KMS-11 (cell line): ENCODE data around the gene MAPKBP1.

Experiments
- H2AFZ ChIP-seq: fragments of 200-600 bp; sonication (generic); 2 replicates; pipeline ENCODE4 v1.6.1; 2016; ENCODE audit warnings: antibody characterized with exemption, mixed run types, low read depth
- H3K27ac ChIP-seq: fragments of 200-600 bp; sonication (generic); 2 replicates; pipeline ENCODE4 v1.6.1; 2016; ENCODE audit warnings: mild to moderate bottlenecking, mixed run types
- H3K27me3 ChIP-seq: fragments of 200-600 bp; sonication (generic); 2 replicates; pipeline ENCODE4 v1.6.1; 2017; ENCODE audit warnings: mild to moderate bottlenecking, low read depth, mixed run types, moderate library complexity; ENCODE audit not compliant: insufficient read depth
- H3K36me3 ChIP-seq: fragments of 200-600 bp; sonication (generic); 2 replicates; pipeline ENCODE4 v1.6.1; 2017; ENCODE audit warnings: mild to moderate bottlenecking, mixed run types; ENCODE audit not compliant: insufficient read depth
- H3K4me1 ChIP-seq: fragments of 200-600 bp; sonication (generic); 2 replicates; pipeline ENCODE4 v1.6.1; 2016; ENCODE audit warnings: mild to moderate bottlenecking, low read depth, mixed run types; ENCODE audit not compliant: poor library complexity, severe bottlenecking
- H3K4me2 ChIP-seq: fragments of 200-600 bp; sonication (generic); 2 replicates; pipeline ENCODE4 v1.7.0; 2016; ENCODE audit warnings: mild to moderate bottlenecking, mixed run types
- H3K4me3 ChIP-seq: fragments of 200-600 bp; sonication (generic); IDR thresholded peaks from 2 replicates; pipeline ENCODE4 v1.6.1; 2017; ENCODE audit warnings: low read depth, low read length, mixed read lengths; ENCODE audit not compliant: insufficient read depth
- H3K79me2 ChIP-seq: fragments of 200-600 bp; sonication (generic); 2 replicates; pipeline ENCODE4 v1.6.1; 2016; ENCODE audit warnings: low read depth, mixed run types; ENCODE audit not compliant: insufficient read depth
- H3K9ac ChIP-seq: fragments of 200-600 bp; sonication (generic); 2 replicates; pipeline ENCODE4 v1.6.1; 2016; ENCODE audit warnings: mild to moderate bottlenecking, mixed run types
- H4K20me1 ChIP-seq: fragments of 200-600 bp; sonication (generic); 2 replicates; pipeline ENCODE4 v1.6.1; 2016; ENCODE audit warnings: mild to moderate bottlenecking, mixed run types; ENCODE audit not compliant: insufficient read depth
- TF ChIP-seq, protein P1 (sequence below): fragments of 200-600 bp; sonication (generic); conservative IDR thresholded peaks from 2 replicates; pipeline ENCODE4 v1.6.1; 2017; ENCODE audit warnings: low read depth, mild to moderate bottlenecking, antibody characterized with exemption, low read length, moderate library complexity, mixed read lengths

Gene MAPKBP1

DNA sequence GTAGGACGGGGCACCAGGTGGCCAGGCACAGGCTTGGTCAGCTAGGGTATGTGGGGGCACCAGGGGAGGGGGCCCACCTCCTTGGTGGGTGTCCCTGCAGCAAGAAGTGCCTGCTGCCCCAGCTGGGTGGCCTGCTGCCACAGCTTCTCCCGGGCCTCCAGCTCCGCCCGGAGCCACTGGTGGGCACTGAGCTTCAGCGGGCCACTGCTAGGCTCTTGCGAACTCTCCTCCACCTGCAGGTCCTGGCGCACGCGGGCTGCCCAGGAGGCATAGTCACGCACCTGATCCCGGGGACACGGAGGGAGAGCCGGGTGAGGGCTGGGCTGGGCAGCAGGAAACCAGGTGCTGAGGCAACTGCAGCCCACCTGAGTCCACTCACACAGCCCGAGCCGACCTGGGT lies 94.0 kb downstream of the MAPKBP1 start:
- Histone ChIP-seq H4K20me1 (no peaks in the 10 kb centered on the region), H3K27me3 (peaks cover 64% of the 10 kb centered on the region), H3K4me2 (no peak overlapping the region), H3K36me3 (no peaks in the 10 kb centered on the region), H3K9ac (no peak overlapping the region), H2AFZ (no peak overlapping the region), H3K79me2 (no peaks in the 10 kb centered on the region), H3K27ac (no peak overlapping the region), H3K4me3 (no peak overlapping the region), H3K4me1 (no peaks in the 10 kb centered on the region)
- TF ChIP-seq, protein P1, sequence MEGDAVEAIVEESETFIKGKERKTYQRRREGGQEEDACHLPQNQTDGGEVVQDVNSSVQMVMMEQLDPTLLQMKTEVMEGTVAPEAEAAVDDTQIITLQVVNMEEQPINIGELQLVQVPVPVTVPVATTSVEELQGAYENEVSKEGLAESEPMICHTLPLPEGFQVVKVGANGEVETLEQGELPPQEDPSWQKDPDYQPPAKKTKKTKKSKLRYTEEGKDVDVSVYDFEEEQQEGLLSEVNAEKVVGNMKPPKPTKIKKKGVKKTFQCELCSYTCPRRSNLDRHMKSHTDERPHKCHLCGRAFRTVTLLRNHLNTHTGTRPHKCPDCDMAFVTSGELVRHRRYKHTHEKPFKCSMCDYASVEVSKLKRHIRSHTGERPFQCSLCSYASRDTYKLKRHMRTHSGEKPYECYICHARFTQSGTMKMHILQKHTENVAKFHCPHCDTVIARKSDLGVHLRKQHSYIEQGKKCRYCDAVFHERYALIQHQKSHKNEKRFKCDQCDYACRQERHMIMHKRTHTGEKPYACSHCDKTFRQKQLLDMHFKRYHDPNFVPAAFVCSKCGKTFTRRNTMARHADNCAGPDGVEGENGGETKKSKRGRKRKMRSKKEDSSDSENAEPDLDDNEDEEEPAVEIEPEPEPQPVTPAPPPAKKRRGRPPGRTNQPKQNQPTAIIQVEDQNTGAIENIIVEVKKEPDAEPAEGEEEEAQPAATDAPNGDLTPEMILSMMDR, result no peak

DNA sequence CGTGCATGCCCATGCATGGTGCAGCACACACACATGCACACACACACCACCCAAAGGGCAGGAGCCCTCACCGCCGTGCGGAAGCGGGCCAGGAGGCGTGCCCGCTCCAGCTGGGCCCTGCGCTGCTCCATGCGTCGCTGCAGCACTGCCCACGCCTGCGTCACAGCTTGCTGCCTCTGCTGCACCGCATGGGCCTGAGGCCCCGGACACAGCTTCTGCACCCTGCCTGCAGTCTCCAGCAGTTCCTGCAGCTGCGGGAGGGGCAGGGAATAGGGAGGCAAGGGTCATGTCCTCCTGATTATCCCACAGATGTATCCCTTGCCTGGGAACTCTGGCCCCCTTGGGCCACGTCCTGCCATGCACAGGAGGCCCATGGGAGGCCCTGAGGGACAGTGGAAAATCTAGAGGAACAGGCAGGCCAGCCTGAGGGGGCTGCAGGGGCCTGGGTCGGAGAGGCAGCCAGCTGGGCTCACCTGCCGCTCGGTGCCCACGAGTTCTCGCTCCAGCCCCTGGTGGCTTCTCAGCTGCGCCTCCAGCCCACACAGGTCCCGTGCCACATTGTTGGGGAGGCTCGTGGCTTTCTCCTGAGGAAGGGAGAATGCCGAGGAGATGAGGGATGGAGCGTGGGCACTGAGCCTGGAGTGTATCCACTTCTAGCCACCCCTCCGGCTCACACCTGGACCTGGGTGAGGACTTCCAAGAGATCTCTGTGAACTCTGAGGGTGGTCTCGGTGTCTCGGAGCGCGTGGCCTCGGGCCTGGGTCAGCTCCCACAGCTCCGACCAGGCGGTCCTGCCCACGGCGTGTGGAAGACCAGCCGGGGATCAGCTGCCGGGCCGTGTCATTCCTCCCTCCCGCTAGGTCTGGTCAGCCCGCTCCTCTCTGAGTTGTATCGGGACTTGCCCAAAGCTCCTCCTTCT lies 95.7 kb downstream of the MAPKBP1 start:
- Histone ChIP-seq H3K27me3 (peaks cover 63% of the 10 kb centered on the region), H3K79me2 (no peaks in the 10 kb centered on the region), H3K27ac (no peak overlapping the region), H3K4me3 (no peak overlapping the region), H3K4me1 (no peaks in the 10 kb centered on the region), H2AFZ (no peak overlapping the region), H4K20me1 (no peaks in the 10 kb centered on the region), H3K36me3 (no peaks in the 10 kb centered on the region), H3K4me2 (no peak overlapping the region), H3K9ac (no peak overlapping the region)
- TF ChIP-seq, protein P1, result no peak

DNA sequence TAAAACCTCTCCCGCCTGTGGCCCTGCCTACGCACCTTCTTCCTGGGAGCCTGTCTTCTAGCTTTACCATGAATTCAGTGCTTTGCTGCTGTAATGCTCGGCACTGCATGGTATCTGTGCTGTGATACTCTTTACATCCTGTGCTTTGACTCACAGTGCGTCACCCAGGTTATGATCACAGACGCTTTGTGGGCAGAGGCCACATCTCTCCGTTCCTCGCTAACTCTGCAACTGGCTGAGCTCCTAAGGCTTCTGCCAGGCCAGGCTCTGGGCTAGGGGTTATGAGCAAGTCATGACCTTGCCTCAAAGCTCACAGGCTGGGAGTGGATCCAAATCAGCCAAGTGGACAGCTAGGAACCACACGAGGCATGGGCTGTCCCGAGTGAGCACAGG lies 96.4 kb downstream of the MAPKBP1 start:
- Histone ChIP-seq H3K27me3 (peaks cover 62% of the 10 kb centered on the region), H3K36me3 (no peaks in the 10 kb centered on the region), H3K4me2 (no peak overlapping the region), H3K4me1 (no peaks in the 10 kb centered on the region), H3K9ac (no peak overlapping the region), H3K4me3 (no peak overlapping the region), H2AFZ (no peak overlapping the region), H3K79me2 (no peaks in the 10 kb centered on the region), H4K20me1 (no peaks in the 10 kb centered on the region), H3K27ac (no peak overlapping the region)
- TF ChIP-seq, protein P1, result no peak

DNA sequence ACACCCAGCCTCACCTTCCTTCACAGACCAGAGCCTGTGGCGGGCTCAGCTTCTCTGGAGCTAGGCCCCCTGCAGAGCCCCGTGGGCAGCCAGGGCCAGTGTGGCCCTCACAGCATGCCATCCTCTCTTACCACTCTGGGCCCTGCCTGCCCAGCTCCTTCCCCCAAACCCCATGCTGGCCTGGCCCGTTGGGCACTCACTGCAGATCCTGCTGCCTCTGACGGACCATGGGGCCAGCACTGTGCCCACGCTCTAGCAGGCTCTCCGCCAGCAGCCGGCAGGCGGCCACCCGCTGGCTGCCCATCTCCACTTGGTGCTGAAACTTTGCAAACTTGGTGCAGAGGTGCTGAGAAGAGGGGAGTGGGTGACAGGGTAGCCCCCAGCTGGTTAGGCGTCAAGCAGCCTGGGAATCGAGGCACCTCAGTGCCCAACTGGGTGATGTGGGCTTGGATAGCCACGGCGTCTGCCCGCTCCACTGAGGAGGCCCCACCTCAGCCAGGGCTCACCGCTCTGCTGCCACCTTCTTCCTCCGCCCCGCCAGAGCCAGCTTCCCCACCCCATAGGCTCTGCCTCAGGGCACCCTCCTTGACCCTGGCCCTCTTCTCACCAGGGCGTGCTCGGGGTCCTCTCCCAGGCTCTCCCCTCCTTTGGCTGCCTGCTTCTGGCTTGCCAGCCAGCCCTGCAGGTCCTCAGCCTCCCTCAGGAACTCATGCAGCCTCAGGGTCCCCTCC lies 97.1 kb downstream of the MAPKBP1 start:
- H3K4me3 ChIP-seq, result no peak overlapping the region
- TF ChIP-seq, protein P1, result no peak
- no peak overlapping the region for H3K9ac ChIP-seq
- no peaks in the 10 kb centered on the region for H4K20me1 ChIP-seq
- no peak overlapping the region for H2AFZ ChIP-seq
- peaks cover 59% of the 10 kb centered on the region for H3K27me3 ChIP-seq
- H3K4me2 ChIP-seq, result no peak overlapping the region
- no peaks in the 10 kb centered on the region for H3K79me2 ChIP-seq
- no peaks in the 10 kb centered on the region for H3K4me1 ChIP-seq
- H3K27ac ChIP-seq, result no peak overlapping the region
- H3K36me3 ChIP-seq, result no peaks in the 10 kb centered on the region
